ENCODE results near the gene ENPP7. TPM values are rescaled to one million over a fixed set of nuclear protein-coding genes. Genes with fewer than 3 reads are reported as not detected.

The ENPP7 gene
- total RNA-seq, 1 experiment from 2014 or later, result not detected

DNA sequence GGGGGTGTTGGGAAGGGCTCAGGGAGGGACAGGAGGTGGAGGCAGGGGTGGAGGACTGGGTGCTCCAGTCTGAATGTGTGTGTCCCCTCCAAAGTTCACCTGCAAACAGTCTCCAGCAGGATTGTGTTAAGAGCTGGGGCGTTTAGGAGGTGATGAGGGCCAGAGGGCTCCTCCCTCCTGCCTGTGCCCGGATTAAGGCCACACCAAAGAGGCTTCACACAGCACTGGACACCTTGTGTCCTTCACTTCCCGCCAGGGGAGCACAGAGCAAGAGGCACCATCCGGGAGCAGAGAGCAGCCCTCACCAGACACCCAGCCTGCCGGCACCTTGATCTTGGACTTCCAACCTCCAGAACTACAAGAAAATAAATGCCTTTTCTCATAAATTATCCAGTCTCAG is 30.2 kb upstream of the ENPP7 start:
- H3K36me3 ChIP-seq (ENCODE audit: control insufficient read depth in 1 of 2, insufficient read depth in 2 of 2, low read length in 2 of 2), result no peaks in the 10 kb centered on the region
- ATAC-seq (no peak), DNase-seq (ENCODE audit: low read depth, low spot score) (no peak)
- H3K4me1 ChIP-seq (ENCODE audit: control insufficient read depth in 1 of 2, insufficient read depth in 2 of 2, low read length in 2 of 2), result peaks cover 11 to 22% of the 10 kb centered on the region in 2 experiments
- H3K4me3 ChIP-seq (replicated peaks in 1 of 2; ENCODE audit: low read depth in 1 of 2, low read length in 2 of 2), result no peak overlapping the region
- TF ChIP-seq FOSL1 (IDR thresholded peaks at IDR 0.05; ENCODE audit: low read depth), result no peak
- no peak for TF ChIP-seq TCF7L2 (IDR thresholded peaks at IDR 0.05; ENCODE audit: borderline replicate concordance, extremely low read depth, insufficient read depth, insufficient read length)
- no peak for TF ChIP-seq EZH2 (IDR thresholded peaks at IDR 0.05)
- TF ChIP-seq RAD21 (IDR thresholded peaks at IDR 0.05; ENCODE audit: low read depth), result no peak
- no peak for TF ChIP-seq ELF1 (IDR thresholded peaks at IDR 0.05; ENCODE audit: borderline replicate concordance, low read depth)
- TF ChIP-seq SP1 (IDR thresholded peaks at IDR 0.05; ENCODE audit: low read depth), result no peak
- TF ChIP-seq, protein P1, sequence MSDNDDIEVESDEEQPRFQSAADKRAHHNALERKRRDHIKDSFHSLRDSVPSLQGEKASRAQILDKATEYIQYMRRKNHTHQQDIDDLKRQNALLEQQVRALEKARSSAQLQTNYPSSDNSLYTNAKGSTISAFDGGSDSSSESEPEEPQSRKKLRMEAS (IDR thresholded peaks at IDR 0.05), result no peak
- no peak for TF ChIP-seq EZH2phosphoT487 (IDR thresholded peaks at IDR 0.05; ENCODE audit: borderline replicate concordance)
- TF ChIP-seq JUND (IDR thresholded peaks at IDR 0.05), result no peak
- TF ChIP-seq, protein P2, sequence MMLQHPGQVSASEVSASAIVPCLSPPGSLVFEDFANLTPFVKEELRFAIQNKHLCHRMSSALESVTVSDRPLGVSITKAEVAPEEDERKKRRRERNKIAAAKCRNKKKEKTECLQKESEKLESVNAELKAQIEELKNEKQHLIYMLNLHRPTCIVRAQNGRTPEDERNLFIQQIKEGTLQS (IDR thresholded peaks at IDR 0.05), result no peak
- TF ChIP-seq, protein P3, sequence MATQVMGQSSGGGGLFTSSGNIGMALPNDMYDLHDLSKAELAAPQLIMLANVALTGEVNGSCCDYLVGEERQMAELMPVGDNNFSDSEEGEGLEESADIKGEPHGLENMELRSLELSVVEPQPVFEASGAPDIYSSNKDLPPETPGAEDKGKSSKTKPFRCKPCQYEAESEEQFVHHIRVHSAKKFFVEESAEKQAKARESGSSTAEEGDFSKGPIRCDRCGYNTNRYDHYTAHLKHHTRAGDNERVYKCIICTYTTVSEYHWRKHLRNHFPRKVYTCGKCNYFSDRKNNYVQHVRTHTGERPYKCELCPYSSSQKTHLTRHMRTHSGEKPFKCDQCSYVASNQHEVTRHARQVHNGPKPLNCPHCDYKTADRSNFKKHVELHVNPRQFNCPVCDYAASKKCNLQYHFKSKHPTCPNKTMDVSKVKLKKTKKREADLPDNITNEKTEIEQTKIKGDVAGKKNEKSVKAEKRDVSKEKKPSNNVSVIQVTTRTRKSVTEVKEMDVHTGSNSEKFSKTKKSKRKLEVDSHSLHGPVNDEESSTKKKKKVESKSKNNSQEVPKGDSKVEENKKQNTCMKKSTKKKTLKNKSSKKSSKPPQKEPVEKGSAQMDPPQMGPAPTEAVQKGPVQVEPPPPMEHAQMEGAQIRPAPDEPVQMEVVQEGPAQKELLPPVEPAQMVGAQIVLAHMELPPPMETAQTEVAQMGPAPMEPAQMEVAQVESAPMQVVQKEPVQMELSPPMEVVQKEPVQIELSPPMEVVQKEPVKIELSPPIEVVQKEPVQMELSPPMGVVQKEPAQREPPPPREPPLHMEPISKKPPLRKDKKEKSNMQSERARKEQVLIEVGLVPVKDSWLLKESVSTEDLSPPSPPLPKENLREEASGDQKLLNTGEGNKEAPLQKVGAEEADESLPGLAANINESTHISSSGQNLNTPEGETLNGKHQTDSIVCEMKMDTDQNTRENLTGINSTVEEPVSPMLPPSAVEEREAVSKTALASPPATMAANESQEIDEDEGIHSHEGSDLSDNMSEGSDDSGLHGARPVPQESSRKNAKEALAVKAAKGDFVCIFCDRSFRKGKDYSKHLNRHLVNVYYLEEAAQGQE (IDR thresholded peaks at IDR 0.05; ENCODE audit: low read depth), result no peak
- no peak for TF ChIP-seq ZNF274 (IDR thresholded peaks at IDR 0.05; ENCODE audit: low read depth, low read length)
- no peak for TF ChIP-seq CEBPB (IDR thresholded peaks at IDR 0.05; ENCODE audit: low read depth)
- no peak for TF ChIP-seq EGR1 (IDR thresholded peaks at IDR 0.05; ENCODE audit: low read depth)
- TF ChIP-seq, protein P4, sequence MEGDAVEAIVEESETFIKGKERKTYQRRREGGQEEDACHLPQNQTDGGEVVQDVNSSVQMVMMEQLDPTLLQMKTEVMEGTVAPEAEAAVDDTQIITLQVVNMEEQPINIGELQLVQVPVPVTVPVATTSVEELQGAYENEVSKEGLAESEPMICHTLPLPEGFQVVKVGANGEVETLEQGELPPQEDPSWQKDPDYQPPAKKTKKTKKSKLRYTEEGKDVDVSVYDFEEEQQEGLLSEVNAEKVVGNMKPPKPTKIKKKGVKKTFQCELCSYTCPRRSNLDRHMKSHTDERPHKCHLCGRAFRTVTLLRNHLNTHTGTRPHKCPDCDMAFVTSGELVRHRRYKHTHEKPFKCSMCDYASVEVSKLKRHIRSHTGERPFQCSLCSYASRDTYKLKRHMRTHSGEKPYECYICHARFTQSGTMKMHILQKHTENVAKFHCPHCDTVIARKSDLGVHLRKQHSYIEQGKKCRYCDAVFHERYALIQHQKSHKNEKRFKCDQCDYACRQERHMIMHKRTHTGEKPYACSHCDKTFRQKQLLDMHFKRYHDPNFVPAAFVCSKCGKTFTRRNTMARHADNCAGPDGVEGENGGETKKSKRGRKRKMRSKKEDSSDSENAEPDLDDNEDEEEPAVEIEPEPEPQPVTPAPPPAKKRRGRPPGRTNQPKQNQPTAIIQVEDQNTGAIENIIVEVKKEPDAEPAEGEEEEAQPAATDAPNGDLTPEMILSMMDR (IDR thresholded peaks at IDR 0.05 in 2 of 3, conservative IDR thresholded peaks at IDR 0.05 in 1 of 3; ENCODE audit: borderline replicate concordance in 1 of 3, insufficient read depth in 1 of 3, low read depth in 2 of 3, low read length in 2 of 3), result no peak
- ChIA-PET CTCF (no interaction called here), POLR2A (no interaction called here), RAD21 (ENCODE audit: low non-redundant PET in 1 of 2, low total read pairs in 2 of 2, uncharacterized antibody in 2 of 2, unreplicated experiment in 2 of 2) (no interaction called here)
- no peaks in the 10 kb centered on the region for H3K79me2 ChIP-seq (ENCODE audit: insufficient read depth, low read length)
- no peaks in the 10 kb centered on the region for H3K9me2 ChIP-seq (ENCODE audit: insufficient read depth)
- intact Hi-C loops (cut with micrococcal nuclease), result no loop called here
- no peaks in the 10 kb centered on the region for H4K20me1 ChIP-seq (ENCODE audit: insufficient read depth)
- H2AFZ ChIP-seq (ENCODE audit: low read depth, low read length, poor library complexity, severe bottlenecking), result no peak overlapping the region
- no peaks in the 10 kb centered on the region for H3K9me3 ChIP-seq (ENCODE audit: control insufficient read depth in 1 of 2, insufficient read depth in 1 of 2, low read depth in 1 of 2, low read length in 2 of 2)
- no peak overlapping the region for H3K4me2 ChIP-seq (ENCODE audit: low read length)
- no peak overlapping the region for H3K9ac ChIP-seq (ENCODE audit: low read length)
- H3K27me3 ChIP-seq (ENCODE audit: insufficient read depth, low read length), result no peaks in the 10 kb centered on the region
- no peak overlapping the region for H3K27ac ChIP-seq (ENCODE audit: low read depth, low read length)
- BruUV-seq (replicated peaks), result no TSS peak
